PC-9 (cell line): ENCODE results near the gene SLC12A2.

ENCODE experiments used
- CTCF ChIP-seq: fragments of 200-600 bp; sonication (generic); conservative IDR thresholded peaks from 2 replicates; pipeline ENCODE4 v1.6.1; 2017; ENCODE audit warnings: mixed run types, antibody characterized with exemption, mild to moderate bottlenecking, moderate library complexity
- EZH2 ChIP-seq: fragments of 200-600 bp; sonication (generic); IDR thresholded peaks from 2 replicates; pipeline ENCODE4 v1.8.0; 2017; ENCODE audit warnings: antibody characterized with exemption, low read depth

DNA sequence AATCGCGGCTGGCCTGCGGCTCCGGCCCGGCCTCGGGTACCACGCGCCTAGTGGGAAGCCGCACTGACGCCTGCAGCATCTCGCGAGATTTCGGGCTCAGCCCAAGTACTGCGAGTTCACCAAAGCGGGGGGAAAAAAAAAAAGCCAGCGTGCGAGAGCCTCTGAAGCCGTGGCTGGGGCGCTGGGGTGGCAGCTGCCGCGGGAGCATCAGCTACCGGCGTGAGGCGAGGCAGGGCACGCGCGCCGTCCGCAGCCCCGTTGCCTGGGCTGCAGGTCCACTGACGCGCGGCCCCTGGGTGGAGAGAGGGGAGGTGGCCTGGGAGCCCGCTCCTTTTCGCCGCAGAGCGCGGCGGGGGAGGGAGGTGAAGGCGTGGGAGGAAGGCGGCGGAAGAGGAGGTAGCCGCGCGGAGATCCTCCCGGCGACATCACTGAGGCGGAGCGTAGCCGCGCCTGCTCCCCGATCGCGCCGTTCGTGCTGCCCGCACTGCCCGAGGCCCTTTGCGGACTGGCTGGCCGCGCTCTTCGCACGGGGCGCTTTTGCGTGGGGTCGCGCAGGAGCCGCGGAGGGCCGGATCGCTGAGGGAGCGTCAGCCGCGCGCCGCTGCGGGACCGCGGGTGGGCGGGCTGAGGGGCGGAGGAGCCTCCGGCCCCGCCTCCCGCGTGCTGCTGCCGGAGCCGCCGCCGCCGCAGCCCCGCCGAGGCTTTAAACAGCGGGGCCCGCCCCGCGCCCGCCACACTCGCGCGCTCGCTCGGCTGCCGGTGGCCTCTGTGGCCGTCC, at the start of gene SLC12A2:
- TF ChIP-seq CTCF (no peak), EZH2 (no peak)
